A673 (cell line): ENCODE results near the gene STAT5B. TPM values are rescaled to one million over a fixed set of nuclear protein-coding genes. Genes with fewer than 3 reads are reported as not detected.
"Not testable (repeated sequence)": the region's sequence is repeated elsewhere in the genome, so short reads cannot be mapped to it uniquely, and the experiment has no call there.

ENCODE experiments used
- BruUV-seq: library from RNA; stranded (reverse); fragments of 400-500 nt; replicated peaks from 2 replicates; lab custom pipeline; 2021; lab: Mats Ljungman, UMichigan
- CTCF ChIA-PET: fragments of 300-600 bp; sonication (Branson Sonifier 250); formaldehyde crosslinking; loops from one replicate; lab custom pipeline; 2022; ENCODE audit warnings: antibody characterized with exemption; lab: Charles Lee
- POLR2A ChIA-PET: fragments of 300-600 bp; sonication (Branson Sonifier 250); formaldehyde crosslinking; loops from one replicate; lab custom pipeline; 2022; ENCODE audit warnings: antibody characterized with exemption; ENCODE audit not compliant: low non-redundant PET; lab: Charles Lee
- DNase-seq: peaks from one replicate; pipeline ENCODE4 v3.0.0-alpha.2; 2015; ENCODE audit warnings: low spot score
- H3K27ac ChIP-seq: fragments of 200-600 bp; sonication (generic); 2 replicates; pipeline ENCODE4 v1.5.1; 2016; ENCODE audit warnings: mixed run types, low read depth, mild to moderate bottlenecking, mixed read lengths, antibody characterized with exemption, low read length; ENCODE audit not compliant: poor library complexity, severe bottlenecking
- H3K27me3 ChIP-seq: fragments of 200-600 bp; sonication (generic); replicated peaks from 2 replicates; pipeline ENCODE4 v1.6.1; 2017; ENCODE audit warnings: mixed run types, low read depth, mild to moderate bottlenecking, mixed read lengths, antibody characterized with exemption, low read length; ENCODE audit not compliant: insufficient read depth, poor library complexity
- H3K36me3 ChIP-seq: fragments of 200-600 bp; sonication (generic); 2 replicates; pipeline ENCODE4 v1.6.1; 2016; ENCODE audit warnings: mixed run types, mild to moderate bottlenecking, mixed read lengths, antibody characterized with exemption, low read length; ENCODE audit not compliant: insufficient read depth, poor library complexity, severe bottlenecking
- H3K4me1 ChIP-seq: fragments of 200-600 bp; sonication (generic); 2 replicates; pipeline ENCODE4 v1.6.1; 2017; ENCODE audit warnings: mixed run types, mild to moderate bottlenecking, mixed read lengths, antibody characterized with exemption, low read length; ENCODE audit not compliant: insufficient read depth, poor library complexity, severe bottlenecking
- H3K4me3 ChIP-seq: fragments of 200-600 bp; sonication (generic); 2 replicates; pipeline ENCODE4 v1.5.1; 2016; ENCODE audit warnings: low read depth, mixed run types, mild to moderate bottlenecking, mixed read lengths, low read length; ENCODE audit not compliant: poor library complexity, severe bottlenecking
- H3K9me3 ChIP-seq: fragments of 200-600 bp; sonication (generic); 2 replicates; pipeline ENCODE4 v1.6.1; 2016; ENCODE audit warnings: mixed run types, low read depth, mild to moderate bottlenecking, mixed read lengths, antibody characterized with exemption, low read length; ENCODE audit not compliant: poor library complexity, severe bottlenecking
- EZH2 ChIP-seq: fragments of 200-600 bp; sonication (generic); IDR thresholded peaks from 2 replicates; pipeline ENCODE4 v1.6.1; 2017; ENCODE audit warnings: borderline replicate concordance, low read depth, mild to moderate bottlenecking, mixed read lengths, antibody characterized with exemption, low read length; ENCODE audit not compliant: poor library complexity, severe bottlenecking
- intact Hi-C: fragments of 100-400 bp; cut with micrococcal nuclease; formaldehyde crosslinking; loops from one replicate; pipeline ENCODE4 v1.10.0; 2022; ENCODE audit not compliant: unreplicated experiment
- total RNA-seq: library from RNA; stranded (reverse); gene quantifications from 2 replicates; pipeline ENCODE4 v1.2.3, GENCODE V29; 2021
- TF ChIP-seq, protein P1 (sequence below): fragments of 300-800, 200-600 bp; sonication (generic); conservative IDR thresholded peaks from 2 replicates; pipeline ENCODE4 v1.5.1; 2017; ENCODE audit warnings: low read depth, mild to moderate bottlenecking, antibody characterized with exemption, low read length, moderate library complexity, mixed read lengths

STAT5B gene
- total RNA-seq, 1 experiment from 2014 or later: 11.2 TPM

DNA sequence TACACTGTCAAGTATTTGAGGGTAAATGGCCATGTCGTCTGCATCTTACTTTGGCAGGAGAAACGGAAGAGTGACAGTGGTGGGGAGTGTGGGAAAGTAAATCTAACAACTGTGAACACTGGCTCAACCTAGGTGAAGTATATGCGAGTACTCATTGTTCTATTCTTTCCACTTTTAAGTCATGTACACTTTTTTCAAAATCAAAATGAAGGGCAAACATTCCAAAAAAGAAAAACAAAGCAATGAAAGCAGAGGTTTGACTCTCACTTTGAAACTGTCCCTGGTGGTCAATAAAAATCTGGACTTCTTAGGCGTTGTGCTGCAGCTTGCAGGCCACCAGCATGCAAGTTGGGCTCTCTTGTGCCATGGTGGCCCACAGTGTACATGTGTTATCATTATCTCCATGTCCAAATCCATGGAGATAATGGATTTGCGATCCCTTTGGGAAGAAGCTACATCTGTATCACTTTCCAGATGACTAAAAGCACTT is 32.7 kb downstream of the STAT5B start:
- Histone ChIP-seq H3K4me1 (no peaks in the 10 kb centered on the region), H3K27me3 (no peaks in the 10 kb centered on the region), H3K9me3 (no peaks in the 10 kb centered on the region), H3K4me3 (no peak overlapping the region), H3K36me3 (no peaks in the 10 kb centered on the region), H3K27ac (no peak overlapping the region)
- BruUV-seq: no TSS peak
- POLR2A ChIA-PET: no interaction called here
- intact Hi-C loops: no loop called here
- CTCF ChIA-PET: no interaction called here
- no peak for DNase-seq
- TF ChIP-seq, protein P1, sequence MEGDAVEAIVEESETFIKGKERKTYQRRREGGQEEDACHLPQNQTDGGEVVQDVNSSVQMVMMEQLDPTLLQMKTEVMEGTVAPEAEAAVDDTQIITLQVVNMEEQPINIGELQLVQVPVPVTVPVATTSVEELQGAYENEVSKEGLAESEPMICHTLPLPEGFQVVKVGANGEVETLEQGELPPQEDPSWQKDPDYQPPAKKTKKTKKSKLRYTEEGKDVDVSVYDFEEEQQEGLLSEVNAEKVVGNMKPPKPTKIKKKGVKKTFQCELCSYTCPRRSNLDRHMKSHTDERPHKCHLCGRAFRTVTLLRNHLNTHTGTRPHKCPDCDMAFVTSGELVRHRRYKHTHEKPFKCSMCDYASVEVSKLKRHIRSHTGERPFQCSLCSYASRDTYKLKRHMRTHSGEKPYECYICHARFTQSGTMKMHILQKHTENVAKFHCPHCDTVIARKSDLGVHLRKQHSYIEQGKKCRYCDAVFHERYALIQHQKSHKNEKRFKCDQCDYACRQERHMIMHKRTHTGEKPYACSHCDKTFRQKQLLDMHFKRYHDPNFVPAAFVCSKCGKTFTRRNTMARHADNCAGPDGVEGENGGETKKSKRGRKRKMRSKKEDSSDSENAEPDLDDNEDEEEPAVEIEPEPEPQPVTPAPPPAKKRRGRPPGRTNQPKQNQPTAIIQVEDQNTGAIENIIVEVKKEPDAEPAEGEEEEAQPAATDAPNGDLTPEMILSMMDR: no peak
- no peak for TF ChIP-seq EZH2

DNA sequence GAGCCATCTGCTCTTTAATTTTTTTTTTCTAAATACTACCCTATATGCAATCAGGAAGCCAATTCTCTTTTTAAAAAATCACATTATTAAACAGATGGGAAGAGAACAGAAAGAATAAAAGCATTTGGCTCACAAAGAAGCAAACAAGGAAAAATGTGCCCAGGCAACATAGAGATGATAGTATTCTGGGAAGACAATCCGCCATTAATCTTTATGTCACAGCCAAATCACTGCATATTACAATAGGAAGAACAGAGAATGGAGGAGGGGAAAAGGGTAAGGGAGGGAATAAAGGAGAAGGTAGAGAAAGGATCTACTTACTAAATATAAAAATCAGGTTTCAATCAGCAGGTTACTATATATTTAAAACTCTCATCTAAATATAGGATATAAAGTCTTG is 34.3 kb downstream of the STAT5B start:
- no TSS peak for BruUV-seq
- Histone ChIP-seq H3K9me3 (no peaks in the 10 kb centered on the region), H3K4me3 (no peak overlapping the region), H3K36me3 (no peaks in the 10 kb centered on the region), H3K27me3 (no peaks in the 10 kb centered on the region), H3K4me1 (no peaks in the 10 kb centered on the region), H3K27ac (no peak overlapping the region)
- DNase-seq: no peak
- CTCF ChIA-PET: no interaction called here
- POLR2A ChIA-PET: no interaction called here
- intact Hi-C loops: no loop called here
- no peak for TF ChIP-seq EZH2

DNA sequence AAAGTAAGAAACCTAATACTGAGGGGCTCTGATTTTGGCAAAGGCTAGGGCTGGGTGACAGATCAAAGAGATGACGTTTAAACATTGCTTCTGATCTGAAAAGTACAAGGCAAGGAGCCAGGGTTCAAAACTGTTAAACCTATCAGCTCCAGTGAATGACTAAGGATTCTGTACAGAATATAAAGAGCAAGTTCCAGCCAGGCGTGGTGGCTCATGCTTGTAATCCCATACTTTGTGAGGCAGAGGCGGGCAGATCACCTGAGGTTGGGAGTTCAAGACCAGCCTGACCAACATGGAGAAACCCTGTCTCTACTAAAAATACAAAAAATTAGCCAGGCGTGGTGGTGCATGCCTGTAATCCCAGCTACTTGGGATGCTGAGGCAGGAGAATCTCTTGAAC is 35.3 kb downstream of the STAT5B start:
- H3K4me1 ChIP-seq, H3K4me3 ChIP-seq, CTCF ChIA-PET, H3K27me3 ChIP-seq, POLR2A ChIA-PET, H3K27ac ChIP-seq, H3K36me3 ChIP-seq, BruUV-seq, DNase-seq, intact Hi-C loops, H3K9me3 ChIP-seq: not testable (repeated sequence)

DNA sequence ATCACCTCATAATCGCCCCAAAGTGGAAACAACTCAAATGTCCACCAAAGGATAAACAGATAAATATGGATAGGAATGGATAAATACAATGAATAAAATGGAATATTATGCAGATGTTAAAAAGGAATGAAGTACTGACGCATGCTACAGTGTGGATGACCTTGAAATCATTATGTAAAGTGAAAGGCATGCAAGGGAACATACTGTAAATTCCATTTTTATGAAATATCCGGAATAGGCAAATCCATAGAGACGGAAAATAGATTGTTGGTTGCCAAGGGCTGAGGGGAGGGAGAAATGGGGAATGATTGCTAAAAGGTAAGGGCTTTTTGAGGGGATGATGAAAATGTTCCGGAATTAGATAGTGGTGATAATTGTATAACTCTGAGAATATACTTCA is 36.0 kb downstream of the STAT5B start:
- no peak overlapping the region for H3K27ac ChIP-seq
- intact Hi-C loops: no loop called here
- CTCF ChIA-PET: no interaction called here

DNA sequence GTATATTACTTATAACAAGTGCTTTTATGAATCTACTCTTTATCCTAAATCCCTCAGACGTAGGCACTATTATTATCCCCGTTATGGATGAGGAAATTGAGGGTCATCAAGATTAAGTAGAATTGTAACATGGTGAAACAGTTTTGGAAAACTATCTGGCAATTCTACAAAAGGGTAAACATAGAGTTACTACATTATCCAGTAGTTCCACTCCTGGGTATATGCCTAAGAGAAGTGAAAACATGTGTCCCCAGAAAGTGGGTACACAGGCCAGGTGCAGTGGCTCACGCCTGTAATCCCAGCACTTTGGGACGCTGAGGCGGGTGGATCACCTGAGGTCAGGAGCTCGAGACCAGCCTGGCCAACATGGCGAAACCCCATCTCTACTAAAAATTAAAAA is 36.6 kb downstream of the STAT5B start:
- H3K4me1 ChIP-seq, H3K27me3 ChIP-seq, H3K36me3 ChIP-seq, DNase-seq, H3K4me3 ChIP-seq, BruUV-seq, intact Hi-C loops, H3K27ac ChIP-seq, CTCF ChIA-PET, H3K9me3 ChIP-seq, POLR2A ChIA-PET: not testable (repeated sequence)

More for the DNA sequence above, 36.0 kb downstream of the STAT5B start:
- H3K36me3 ChIP-seq: no peaks in the 10 kb centered on the region
- no peak overlapping the region for H3K4me3 ChIP-seq
- no peaks in the 10 kb centered on the region for H3K27me3 ChIP-seq
- DNase-seq: no peak
- H3K9me3 ChIP-seq: no peaks in the 10 kb centered on the region
- TF ChIP-seq EZH2: no peak
- TF ChIP-seq, protein P1: no peak
- H3K4me1 ChIP-seq: no peaks in the 10 kb centered on the region
- POLR2A ChIA-PET: no interaction called here
- no TSS peak for BruUV-seq
